Measurements from ENCODE around the gene PACRG. TPM values are rescaled to one million over a fixed set of nuclear protein-coding genes. Genes with fewer than 3 reads are reported as not detected.
A peak's percentile ranks its signal among the peaks of the same experiment; 100 is the strongest.

Gene PACRG
- total RNA-seq, 4 donors from 2014 or later = 0.29 to 1.6 (median 0.61) TPM

DNA sequence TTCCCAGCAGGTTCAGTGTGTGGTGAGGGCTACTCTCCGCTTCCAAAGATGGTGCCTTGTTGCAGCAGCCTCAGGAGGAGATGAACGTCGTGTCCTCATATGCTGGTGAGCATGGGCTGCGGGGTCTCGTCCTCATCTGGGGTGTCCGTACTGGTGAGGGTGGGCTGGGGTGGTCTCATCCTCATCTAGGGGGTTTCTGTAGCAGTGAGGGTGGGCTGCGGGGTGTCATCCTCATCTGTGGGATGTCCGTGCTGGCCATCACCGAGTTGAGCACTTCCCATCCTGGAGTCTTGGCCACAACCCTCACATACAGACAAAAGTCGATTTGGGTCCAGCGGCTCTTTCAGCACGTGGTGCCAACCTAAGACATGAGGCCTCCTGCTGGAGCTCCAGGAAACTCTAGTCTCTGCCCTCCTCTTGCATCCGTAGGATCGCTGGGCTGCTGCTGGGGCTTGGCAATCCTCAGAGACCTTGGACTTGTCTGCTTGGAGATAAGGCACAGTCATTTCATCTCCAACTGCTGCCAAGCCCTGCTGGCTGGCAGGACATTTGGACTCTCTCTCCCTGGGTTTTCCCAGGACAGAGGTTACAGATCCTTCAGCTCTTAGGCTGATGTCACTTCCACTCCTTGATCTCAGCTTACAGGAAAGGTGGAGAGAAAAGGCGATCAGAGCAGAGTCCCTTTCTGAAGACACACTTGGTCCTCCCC lies 160.4 kb downstream of the PACRG start:
- Histone ChIP-seq H3K4me3 (no peak overlapping the region), H3K9me3 (no peaks in the 10 kb centered on the region), H3K36me3 (no peaks in the 10 kb centered on the region), H3K27me3 (no peaks in the 10 kb centered on the region), H3K4me1 (peaks cover 0 to 12% of the 10 kb centered on the region in 2 donors), H3K27ac (peak overlapping the region in 2 of 4 donors; percentile 47 to 57)
- in situ Hi-C loops (cut with MboI; ENCODE audit: low sequenced_read_pairs in 4 of 4) = no loop called here
- ATAC-seq = peak; percentile 67 to 89
- TF ChIP-seq POLR2A (IDR thresholded peaks at IDR 0.05) = no peak
- TF ChIP-seq, protein P1, sequence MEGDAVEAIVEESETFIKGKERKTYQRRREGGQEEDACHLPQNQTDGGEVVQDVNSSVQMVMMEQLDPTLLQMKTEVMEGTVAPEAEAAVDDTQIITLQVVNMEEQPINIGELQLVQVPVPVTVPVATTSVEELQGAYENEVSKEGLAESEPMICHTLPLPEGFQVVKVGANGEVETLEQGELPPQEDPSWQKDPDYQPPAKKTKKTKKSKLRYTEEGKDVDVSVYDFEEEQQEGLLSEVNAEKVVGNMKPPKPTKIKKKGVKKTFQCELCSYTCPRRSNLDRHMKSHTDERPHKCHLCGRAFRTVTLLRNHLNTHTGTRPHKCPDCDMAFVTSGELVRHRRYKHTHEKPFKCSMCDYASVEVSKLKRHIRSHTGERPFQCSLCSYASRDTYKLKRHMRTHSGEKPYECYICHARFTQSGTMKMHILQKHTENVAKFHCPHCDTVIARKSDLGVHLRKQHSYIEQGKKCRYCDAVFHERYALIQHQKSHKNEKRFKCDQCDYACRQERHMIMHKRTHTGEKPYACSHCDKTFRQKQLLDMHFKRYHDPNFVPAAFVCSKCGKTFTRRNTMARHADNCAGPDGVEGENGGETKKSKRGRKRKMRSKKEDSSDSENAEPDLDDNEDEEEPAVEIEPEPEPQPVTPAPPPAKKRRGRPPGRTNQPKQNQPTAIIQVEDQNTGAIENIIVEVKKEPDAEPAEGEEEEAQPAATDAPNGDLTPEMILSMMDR (IDR thresholded peaks at IDR 0.05 in 4 of 5, conservative IDR thresholded peaks at IDR 0.05 in 1 of 5) = no peak
- DNase-seq = peak in 1 of 2 donors; percentile 63
- intact Hi-C loops (cut with DNase I; ENCODE audit: low total_unique reads) = no loop called here

DNA sequence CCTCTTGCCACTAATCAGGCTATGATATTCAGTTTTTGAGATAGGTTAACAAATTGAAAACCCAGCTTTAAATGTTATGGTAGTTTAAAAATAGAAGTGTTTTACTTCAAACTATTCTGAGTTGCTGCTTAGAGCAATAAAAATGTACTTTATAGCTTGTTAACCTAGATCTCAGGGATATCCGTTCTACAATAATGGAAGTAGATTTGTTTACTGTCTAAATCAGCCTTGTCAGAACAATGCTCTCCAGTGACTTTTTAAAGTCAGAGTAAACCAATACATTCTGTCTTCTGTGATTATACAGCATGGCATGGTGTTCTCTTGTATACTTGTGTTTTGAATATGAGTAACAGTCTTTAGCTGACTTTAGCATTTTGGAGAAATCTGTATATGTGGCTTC lies 161.5 kb downstream of the PACRG start:
- Histone ChIP-seq H3K27ac (no peak overlapping the region), H3K4me1 (peaks cover 0 to 12% of the 10 kb centered on the region in 2 donors), H3K36me3 (no peaks in the 10 kb centered on the region), H3K27me3 (no peaks in the 10 kb centered on the region), H3K9me3 (no peaks in the 10 kb centered on the region), H3K4me3 (no peak overlapping the region)
- in situ Hi-C loops (cut with MboI; ENCODE audit: low sequenced_read_pairs in 4 of 4) (no loop called here), intact Hi-C loops (cut with DNase I; ENCODE audit: low total_unique reads) (no loop called here)
- ATAC-seq = no peak
- TF ChIP-seq, protein P1 (IDR thresholded peaks at IDR 0.05 in 4 of 5, conservative IDR thresholded peaks at IDR 0.05 in 1 of 5) = no peak
- TF ChIP-seq POLR2A (IDR thresholded peaks at IDR 0.05) = no peak
- no peak for DNase-seq

DNA sequence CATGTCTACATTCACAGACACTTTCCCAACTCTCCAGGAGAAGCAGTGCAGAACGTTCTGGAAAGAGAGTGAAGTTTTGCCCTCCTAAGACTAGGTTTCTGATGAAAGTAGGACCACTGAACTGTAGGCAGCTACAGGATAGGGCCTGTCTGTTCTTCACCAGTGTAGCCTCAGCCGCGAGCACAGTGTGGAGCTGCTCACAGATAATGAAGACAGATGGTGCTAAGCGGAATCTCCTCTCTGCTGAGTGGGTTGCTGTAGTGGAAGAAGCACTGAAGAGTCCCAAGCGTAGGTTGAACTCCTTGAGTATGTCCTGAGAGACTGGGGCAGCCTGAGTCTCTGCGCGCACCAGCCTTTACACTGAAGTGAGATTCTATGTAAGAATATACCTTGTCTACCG lies 170.2 kb downstream of the PACRG start:
- TF ChIP-seq POLR2A (IDR thresholded peaks at IDR 0.05) = no peak
- TF ChIP-seq, protein P1 (IDR thresholded peaks at IDR 0.05 in 4 of 5, conservative IDR thresholded peaks at IDR 0.05 in 1 of 5) = no peak
- in situ Hi-C loops (cut with MboI; ENCODE audit: low sequenced_read_pairs in 4 of 4) (no loop called here), intact Hi-C loops (cut with DNase I; ENCODE audit: low total_unique reads) (no loop called here)
- Histone ChIP-seq H3K4me1 (no peaks in the 10 kb centered on the region), H3K27me3 (no peaks in the 10 kb centered on the region), H3K4me3 (no peak overlapping the region), H3K36me3 (no peaks in the 10 kb centered on the region), H3K9me3 (no peaks in the 10 kb centered on the region), H3K27ac (no peak overlapping the region)
- no peak for ATAC-seq
- DNase-seq = no peak

DNA sequence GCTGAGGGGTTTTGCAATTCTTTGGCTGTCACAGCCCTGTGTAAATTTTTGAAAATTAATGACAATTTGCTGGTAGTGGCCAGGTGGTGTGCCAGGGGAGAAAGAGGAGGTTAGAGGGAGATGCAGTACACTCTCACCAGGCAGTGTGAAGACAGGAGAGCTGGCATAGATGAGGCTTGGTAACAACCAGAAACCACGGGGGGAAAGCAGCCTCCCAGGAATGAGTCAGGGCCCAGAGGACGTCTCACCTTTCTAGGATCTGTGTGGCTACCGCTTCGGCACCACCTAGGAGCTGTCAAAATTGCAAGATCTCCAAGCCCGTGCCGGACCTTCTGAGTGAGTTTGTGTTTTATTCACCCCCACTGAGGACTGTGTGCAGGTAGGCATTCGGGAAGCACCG lies 171.4 kb downstream of the PACRG start:
- DNase-seq = no peak
- peak; percentile 41 to 47 for ATAC-seq
- no peaks in the 10 kb centered on the region for H3K36me3 ChIP-seq
- no peak overlapping the region for H3K27ac ChIP-seq
- H3K9me3 ChIP-seq = no peaks in the 10 kb centered on the region
- in situ Hi-C loops (cut with MboI; ENCODE audit: low sequenced_read_pairs in 4 of 4) (no loop called here), intact Hi-C loops (cut with DNase I; ENCODE audit: low total_unique reads) (no loop called here)
- TF ChIP-seq, protein P1 (IDR thresholded peaks at IDR 0.05 in 4 of 5, conservative IDR thresholded peaks at IDR 0.05 in 1 of 5) = no peak
- no peak for TF ChIP-seq POLR2A (IDR thresholded peaks at IDR 0.05)
- H3K4me3 ChIP-seq = no peak overlapping the region
- no peaks in the 10 kb centered on the region for H3K27me3 ChIP-seq
- no peaks in the 10 kb centered on the region for H3K4me1 ChIP-seq

DNA sequence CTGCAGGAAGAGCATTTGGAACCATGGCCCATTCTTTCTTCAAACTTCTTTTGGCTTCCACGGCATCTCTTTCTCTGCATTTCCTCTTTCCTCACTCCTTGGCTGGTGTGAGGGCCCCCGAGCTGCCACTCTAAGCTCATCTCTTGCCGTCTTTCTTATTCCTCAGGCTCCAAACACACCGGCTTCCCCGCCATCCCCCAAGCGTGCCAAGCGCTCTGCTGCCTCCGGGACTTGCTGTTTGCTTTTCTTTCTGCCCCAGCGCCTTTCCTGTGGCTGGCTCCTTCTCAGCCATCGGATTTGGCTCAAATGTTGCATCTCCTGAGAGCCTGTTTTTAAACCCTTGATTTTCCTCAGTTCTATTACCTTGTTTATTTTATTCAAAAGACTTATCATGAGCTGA lies 172.7 kb downstream of the PACRG start:
- no peak overlapping the region for H3K27ac ChIP-seq
- no peak overlapping the region for H3K4me3 ChIP-seq
- ATAC-seq (no peak), DNase-seq (no peak)
- TF ChIP-seq, protein P1 (IDR thresholded peaks at IDR 0.05 in 4 of 5, conservative IDR thresholded peaks at IDR 0.05 in 1 of 5) = no peak
- TF ChIP-seq POLR2A (IDR thresholded peaks at IDR 0.05) = no peak
- in situ Hi-C loops (cut with MboI; ENCODE audit: low sequenced_read_pairs in 4 of 4) = no loop called here
- H3K4me1 ChIP-seq = no peaks in the 10 kb centered on the region
- intact Hi-C loops (cut with DNase I; ENCODE audit: low total_unique reads) = no loop called here
- no peaks in the 10 kb centered on the region for H3K9me3 ChIP-seq
- no peaks in the 10 kb centered on the region for H3K27me3 ChIP-seq
- no peaks in the 10 kb centered on the region for H3K36me3 ChIP-seq

Measured in gastrocnemius medialis (tissue), 4 donors.